GM23338 (cell line): ENCODE results near the gene PTPN12. TPM values are rescaled to one million over a fixed set of nuclear protein-coding genes. Genes with fewer than 3 reads are reported as not detected.
A peak's percentile ranks its signal among the peaks of the same experiment; 100 is the strongest.

ENCODE experiments used
- ATAC-seq: fragments of 200-7000 bp; cut with Tn5 transposase; 3 replicates; pipeline ENCODE4 v1.9.1; 2020
- DNase-seq: peaks from one replicate; pipeline ENCODE4 v3.0.0-alpha.2; 2015; ENCODE audit warnings: low spot score
- H2AFZ ChIP-seq: fragments of 200-600 bp; sonication (generic); 2 replicates; pipeline ENCODE4 v1.8.0; 2016; ENCODE audit warnings: antibody characterized with exemption, mild to moderate bottlenecking, moderate library complexity
- H3F3A ChIP-seq: fragments of 200-600 bp; sonication (generic); replicated peaks from 2 replicates; pipeline ENCODE4 v1.8.0; 2017; ENCODE audit warnings: antibody characterized with exemption, mixed run types, low read depth
- H3K27ac ChIP-seq: fragments of 200-600 bp; sonication (generic); 2 replicates; pipeline ENCODE4 v1.6.1; 2016; ENCODE audit warnings: low read depth
- H3K27me3 ChIP-seq: fragments of 200-600 bp; sonication (generic); 2 replicates; pipeline ENCODE4 v1.8.0; 2016; ENCODE audit warnings: mild to moderate bottlenecking, mixed run types, moderate library complexity; ENCODE audit not compliant: insufficient read depth
- H3K36me3 ChIP-seq: fragments of 200-600 bp; sonication (generic); 2 replicates; pipeline ENCODE4 v1.8.0; 2016; ENCODE audit warnings: mild to moderate bottlenecking; ENCODE audit not compliant: insufficient read depth
- H3K4me1 ChIP-seq: fragments of 200-600 bp; sonication (generic); 2 replicates; pipeline ENCODE4 v1.8.0; 2016; ENCODE audit warnings: mild to moderate bottlenecking, moderate library complexity; ENCODE audit not compliant: insufficient read depth
- H3K4me2 ChIP-seq: fragments of 200-600 bp; sonication (generic); 2 replicates; pipeline ENCODE4 v1.7.1; 2017; ENCODE audit warnings: mixed run types
- H3K4me3 ChIP-seq: fragments of 200-600 bp; sonication (generic); 2 replicates; pipeline ENCODE4 v1.6.1; 2016; ENCODE audit warnings: mixed run types
- H3K79me2 ChIP-seq: fragments of 200-600 bp; sonication (generic); replicated peaks from 2 replicates; pipeline ENCODE4 v1.8.0; 2017; ENCODE audit warnings: mild to moderate bottlenecking; ENCODE audit not compliant: insufficient read depth
- H3K9me2 ChIP-seq: fragments of 200-600 bp; sonication (generic); 2 replicates; pipeline ENCODE4 v1.8.0; 2017; ENCODE audit not compliant: insufficient read depth
- H4K20me1 ChIP-seq: fragments of 200-600 bp; sonication (generic); replicated peaks from 2 replicates; pipeline ENCODE4 v1.8.0; 2017; ENCODE audit warnings: mild to moderate bottlenecking; ENCODE audit not compliant: insufficient read depth
- H3K27ac Mint-ChIP-seq: 2 replicates; pipeline ENCODE4 v1.8.0; 2020; ENCODE audit warnings: inconsistent platforms, mild to moderate bottlenecking, moderate library complexity, mixed read lengths
- H3K27me3 Mint-ChIP-seq: 3 replicates; pipeline ENCODE4 v1.8.0; 2022; ENCODE audit warnings: low read depth, mild to moderate bottlenecking, moderate library complexity, mixed read lengths, inconsistent platforms; ENCODE audit not compliant: insufficient read depth, poor library complexity
- H3K36me3 Mint-ChIP-seq: 3 replicates; pipeline ENCODE4 v1.8.0; 2021; ENCODE audit warnings: low read depth, mild to moderate bottlenecking, inconsistent platforms, moderate library complexity, mixed read lengths
- H3K4me1 Mint-ChIP-seq: 3 replicates; pipeline ENCODE4 v1.8.0; 2020; ENCODE audit warnings: mild to moderate bottlenecking, inconsistent platforms, mixed read lengths
- H3K4me3 Mint-ChIP-seq: 3 replicates; pipeline ENCODE4 v1.8.0; 2021; ENCODE audit warnings: moderate library complexity, mild to moderate bottlenecking, inconsistent platforms, mixed read lengths
- H3K9me3 Mint-ChIP-seq: 3 replicates; pipeline ENCODE4 v1.8.0; 2020; ENCODE audit warnings: moderate library complexity, mild to moderate bottlenecking, inconsistent platforms, mixed read lengths
- CREB1 ChIP-seq: fragments of 250-450 bp; sonication (Bioruptor Pico); IDR thresholded peaks from 2 replicates; pipeline ENCODE4 v1.5.0; 2020; ENCODE audit warnings: low read depth, mild to moderate bottlenecking, moderate library complexity
- CTCF ChIP-seq, 2 experiments: fragments of 200-600 bp in 1 of 2; sonication (generic) in 1 of 2; conservative IDR thresholded peaks; 2 replicates each; pipeline versions ENCODE4 v1.5.1 to v1.6.1; 2016 to 2017; ENCODE audit warnings: antibody characterized with exemption in 2 of 2, low read depth in 2 of 2, mild to moderate bottlenecking in 2 of 2, moderate library complexity in 1 of 2
- EZH2 ChIP-seq: fragments of 200-600 bp; sonication (generic); IDR thresholded peaks from one replicate; pipeline ENCODE4 v1.8.0; 2017; ENCODE audit warnings: antibody characterized with exemption, mild to moderate bottlenecking, low read depth; ENCODE audit not compliant: unreplicated experiment
- EZH2phosphoT487 ChIP-seq: fragments of 200-600 bp; sonication (generic); IDR thresholded peaks from one replicate; pipeline ENCODE4 v1.8.1; 2018; ENCODE audit warnings: antibody characterized with exemption; ENCODE audit not compliant: unreplicated experiment
- JUNB ChIP-seq: IDR thresholded peaks from one replicate; pipeline ENCODE4 v1.6.1; 2016; ENCODE audit warnings: antibody characterized with exemption; ENCODE audit not compliant: unreplicated experiment
- POLR2AphosphoS5 ChIP-seq: IDR thresholded peaks from 2 replicates; pipeline ENCODE4 v1.6.1; 2016; ENCODE audit warnings: antibody characterized with exemption, low read depth
- STAT1 ChIP-seq: IDR thresholded peaks from one replicate; pipeline ENCODE4 v1.6.1; 2016; ENCODE audit warnings: antibody characterized with exemption; ENCODE audit not compliant: unreplicated experiment
- ZNF331 ChIP-seq: fragments of 250-450 bp; sonication (Bioruptor Pico); IDR thresholded peaks from 2 replicates; pipeline ENCODE4 v1.5.0; 2020; ENCODE audit warnings: low read depth, mild to moderate bottlenecking, moderate library complexity
- ZNF462 ChIP-seq: fragments of 250-450 bp; sonication (Bioruptor Pico); IDR thresholded peaks from 2 replicates; pipeline ENCODE4 v1.5.0; 2020; ENCODE audit warnings: mild to moderate bottlenecking, moderate library complexity
- polyA plus RNA-seq: library from polyadenylated mRNA; unstranded; fragments of >200 nt; fragmentation: Nextera tagmentation; extraction: Ambion mirVana; gene quantifications from 2 replicates; pipeline ENCODE4 v1.2.1, GENCODE V29; 2016
- total RNA-seq: library from RNA; depleted of rRNA; stranded (reverse); fragments of >200 nt; shearing (Covaris generic); gene quantifications from 2 replicates; pipeline ENCODE4 v1.2.3, GENCODE V29; 2014; rRNA removed
- TF ChIP-seq, protein P1 (sequence below): IDR thresholded peaks from 2 replicates; pipeline ENCODE4 v1.6.1; 2016; ENCODE audit warnings: antibody characterized with exemption

PTPN12 gene
- total and polyA plus RNA-seq, 2 experiments from 2014 or later: 58.8 to 187 TPM

DNA sequence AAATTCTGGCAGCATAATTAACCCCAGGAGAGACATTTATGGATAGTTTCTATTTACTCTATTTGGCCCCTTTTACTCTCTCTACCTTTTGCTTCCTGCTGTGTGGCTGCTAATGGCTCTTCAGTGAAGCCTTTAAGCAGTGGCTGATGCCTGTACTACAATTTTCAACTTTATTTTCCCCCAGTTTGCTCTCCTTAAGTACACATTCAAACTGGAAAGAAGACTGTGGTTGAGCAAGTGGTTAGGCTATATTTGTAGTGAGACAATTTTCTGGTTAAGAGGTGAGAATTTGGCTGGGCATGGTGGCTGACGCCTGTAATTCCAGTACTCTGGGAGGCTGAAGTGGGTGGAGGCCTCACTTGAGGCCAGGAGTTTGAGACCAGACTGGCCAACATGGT lies 150.7 kb downstream of the PTPN12 start:
- peaks cover 36% of the 10 kb centered on the region for H3K4me1 Mint-ChIP-seq
- H3K27me3 Mint-ChIP-seq: peaks cover 2% of the 10 kb centered on the region
- no peaks in the 10 kb centered on the region for H3K9me3 Mint-ChIP-seq
- Histone ChIP-seq H3K4me3 (no peak overlapping the region), H3K4me1 (peaks cover 24% of the 10 kb centered on the region), H3K36me3 (0 out of 2 replicates have a peak, but pooled peaks cover 4% of the 10 kb centered on the region), H3K27ac (peak overlapping the region; percentile 35; the same call in 1 of the 2 replicates), H3K4me2 (no peak overlapping the region), H3K27me3 (no peaks in the 10 kb centered on the region), H3K79me2 (peaks cover 67% of the 10 kb centered on the region), H3K9me2 (no peaks in the 10 kb centered on the region), H3F3A (no peaks in the 10 kb centered on the region), H2AFZ (no peak overlapping the region), H4K20me1 (peaks cover 19% of the 10 kb centered on the region)
- H3K27ac Mint-ChIP-seq: no peak overlapping the region
- ATAC-seq (peak; percentile 22; the same call in 2 of the 3 replicates), DNase-seq (peak; percentile 43)
- TF ChIP-seq EZH2 (no peak), CTCF (conservative IDR thresholded peaks at IDR 0.05; ENCODE audit: low read depth in 2 of 2) (no peak), ZNF462 (no peak), JUNB (no peak), CREB1 (CRISPR knock-in tag) (no peak), ZNF331 (CRISPR knock-in tag) (no peak), POLR2AphosphoS5 (no peak), STAT1 (no peak), EZH2phosphoT487 (no peak)
- TF ChIP-seq, protein P1, sequence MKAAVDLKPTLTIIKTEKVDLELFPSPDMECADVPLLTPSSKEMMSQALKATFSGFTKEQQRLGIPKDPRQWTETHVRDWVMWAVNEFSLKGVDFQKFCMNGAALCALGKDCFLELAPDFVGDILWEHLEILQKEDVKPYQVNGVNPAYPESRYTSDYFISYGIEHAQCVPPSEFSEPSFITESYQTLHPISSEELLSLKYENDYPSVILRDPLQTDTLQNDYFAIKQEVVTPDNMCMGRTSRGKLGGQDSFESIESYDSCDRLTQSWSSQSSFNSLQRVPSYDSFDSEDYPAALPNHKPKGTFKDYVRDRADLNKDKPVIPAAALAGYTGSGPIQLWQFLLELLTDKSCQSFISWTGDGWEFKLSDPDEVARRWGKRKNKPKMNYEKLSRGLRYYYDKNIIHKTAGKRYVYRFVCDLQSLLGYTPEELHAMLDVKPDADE: no peak
- no peak overlapping the region for H3K4me3 Mint-ChIP-seq
- H3K36me3 Mint-ChIP-seq: peaks cover 35% of the 10 kb centered on the region; the same call in 2 of the 3 replicates

Other genes starting within 250 kb of the PTPN12 start
- 1.1 and 1.2 TPM in 2 replicates for gene GSAP, start 120.9 kb upstream of the PTPN12 start, total RNA-seq
- 0.50 and 0.63 TPM in 2 replicates for gene GSAP, start 120.9 kb upstream of the PTPN12 start, polyA plus RNA-seq
- gene RSBN1L, start 159.2 kb downstream of the PTPN12 start, total RNA-seq: 19.7 and 20.0 TPM in 2 replicates
- gene RSBN1L, start 159.2 kb downstream of the PTPN12 start, polyA plus RNA-seq: 7.7 and 9.7 TPM in 2 replicates